ENCODE measurements around the gene TMEM132A. TPM values are rescaled to one million over a fixed set of nuclear protein-coding genes. Genes with fewer than 3 reads are reported as not detected.

TMEM132A gene
- total RNA-seq, 1 experiment from 2014 or later: 114 TPM

GRCh38 chr11:60954421-60954820 lies 30.2 kb downstream of the TMEM132A start:
- ChIA-PET POLR2A (no interaction called here), CTCF (interaction anchor here (0.7 to 1.9 kb wide), 4 partner anchors 9 to 88 kb away, joined by 3 to 6 read pairs (median 4); no protein-coding TSS in a partner anchor)
- DNase-seq (ENCODE audit: low spot score) (no peak), ATAC-seq (no peak)
- peaks cover 15% of the 10 kb centered on the region for H3K4me1 Mint-ChIP-seq
- TF ChIP-seq ZBTB43 (CRISPR knock-in tag; IDR thresholded peaks at IDR 0.05): no peak
- TF ChIP-seq CTCF (IDR thresholded peaks at IDR 0.05): no peak
- TF ChIP-seq JAZF1 (CRISPR knock-in tag; IDR thresholded peaks at IDR 0.05): no peak
- no peak for TF ChIP-seq RELA (CRISPR knock-in tag; IDR thresholded peaks at IDR 0.05; ENCODE audit: borderline replicate concordance)
- no peak for TF ChIP-seq ZNF425 (CRISPR knock-in tag; conservative IDR thresholded peaks at IDR 0.05)
- TF ChIP-seq TCF7 (CRISPR knock-in tag; IDR thresholded peaks at IDR 0.05; ENCODE audit: low read depth): no peak
- H3K27me3 Mint-ChIP-seq (ENCODE audit: low read depth): peaks cover 33% of the 10 kb centered on the region
- no peak overlapping the region for H3K27ac Mint-ChIP-seq
- H3K4me3 Mint-ChIP-seq: no peak overlapping the region
- H3K36me3 Mint-ChIP-seq: no peaks in the 10 kb centered on the region
- H3K9me3 Mint-ChIP-seq: no peaks in the 10 kb centered on the region

GRCh38 chr11:60955571-60955970 lies 31.3 kb downstream of the TMEM132A start:
- H3K27me3 Mint-ChIP-seq (ENCODE audit: low read depth): peaks cover 32% of the 10 kb centered on the region
- H3K9me3 Mint-ChIP-seq: no peaks in the 10 kb centered on the region
- DNase-seq (ENCODE audit: low spot score) (no peak), ATAC-seq (no peak)
- no peaks in the 10 kb centered on the region for H3K36me3 Mint-ChIP-seq
- H3K27ac Mint-ChIP-seq: no peak overlapping the region
- H3K4me3 Mint-ChIP-seq: no peak overlapping the region
- H3K4me1 Mint-ChIP-seq: peaks cover 10% of the 10 kb centered on the region
- ChIA-PET CTCF (interaction anchor here (1.4 kb wide), 1 partner anchor 10 kb away, joined by 4 read pairs; no protein-coding TSS in a partner anchor), POLR2A (interaction anchor here (0.7 kb wide), 1 partner anchor 39 kb away, joined by 5 read pairs; no protein-coding TSS in a partner anchor)
- TF ChIP-seq ZNF416 (CRISPR knock-in tag; IDR thresholded peaks at IDR 0.05): no peak
- TF ChIP-seq ERG (CRISPR knock-in tag; IDR thresholded peaks at IDR 0.05): no peak
- no peak for TF ChIP-seq ZSCAN18 (CRISPR knock-in tag; IDR thresholded peaks at IDR 0.05)
- TF ChIP-seq TP53 (CRISPR knock-in tag; IDR thresholded peaks at IDR 0.05): no peak
- no peak for TF ChIP-seq FOXK1 (CRISPR knock-in tag; IDR thresholded peaks at IDR 0.05)
- no peak for TF ChIP-seq ZNF121 (CRISPR knock-in tag; IDR thresholded peaks at IDR 0.05)
- no peak for TF ChIP-seq AFF4 (CRISPR knock-in tag; IDR thresholded peaks at IDR 0.05; ENCODE audit: borderline replicate concordance)
- TF ChIP-seq SMAD3 (CRISPR knock-in tag; IDR thresholded peaks at IDR 0.05; ENCODE audit: borderline replicate concordance): no peak
- no peak for TF ChIP-seq GTF2I (CRISPR knock-in tag; conservative IDR thresholded peaks at IDR 0.05)
- no peak for TF ChIP-seq ZBTB43 (CRISPR knock-in tag; IDR thresholded peaks at IDR 0.05)
- no peak for TF ChIP-seq ELF4 (CRISPR knock-in tag; IDR thresholded peaks at IDR 0.05; ENCODE audit: low read depth)
- no peak for TF ChIP-seq ZNF396 (CRISPR knock-in tag; IDR thresholded peaks at IDR 0.05; ENCODE audit: borderline replicate concordance)
- no peak for TF ChIP-seq TCF7 (CRISPR knock-in tag; IDR thresholded peaks at IDR 0.05; ENCODE audit: low read depth)
- no peak for TF ChIP-seq GRHL2 (CRISPR knock-in tag; IDR thresholded peaks at IDR 0.05; ENCODE audit: insufficient replicate concordance, severe bottlenecking)
- no peak for TF ChIP-seq SMAD4 (CRISPR knock-in tag; IDR thresholded peaks at IDR 0.05)
- TF ChIP-seq ZNF263 (CRISPR knock-in tag; IDR thresholded peaks at IDR 0.05; ENCODE audit: low read depth): no peak
